Ascending aorta (tissue), 2 donors: ENCODE measurements around the gene SLA2. TPM values are rescaled to one million over a fixed set of nuclear protein-coding genes. Genes with fewer than 3 reads are reported as not detected.

Experiments used
- DNase-seq, 2 donors: peaks; one replicate each; pipeline ENCODE4 v3.0.0-alpha.2; 2019; ENCODE audit warnings: low spot score in 2 of 2
- H3K27ac ChIP-seq, 2 donors: fragments of 200-600 bp; sonication (generic); one replicate each; pipeline ENCODE4 v1.5.1; 2016 to 2017; ENCODE audit warnings: mild to moderate bottlenecking in 1 of 2
- H3K27me3 ChIP-seq: fragments of 200-600 bp; sonication (generic); one replicate; pipeline ENCODE4 v1.5.1; 2017
- H3K36me3 ChIP-seq, 2 donors: fragments of 200-600 bp; sonication (generic); one replicate each; pipeline ENCODE4 v1.5.1; 2016
- H3K4me1 ChIP-seq, 2 donors: fragments of 200-600 bp; sonication (generic); one replicate each; pipeline ENCODE4 v1.5.1; 2016 to 2017; ENCODE audit warnings: mild to moderate bottlenecking in 1 of 2
- H3K4me3 ChIP-seq, 2 donors: fragments of 200-600 bp; sonication (generic); one replicate each; pipeline ENCODE4 v1.5.1; 2016 to 2017; ENCODE audit warnings: mild to moderate bottlenecking in 1 of 2
- H3K9me3 ChIP-seq, 2 donors: fragments of 200-600 bp; sonication (generic); one replicate each; pipeline ENCODE4 v1.5.1; 2016
- intact Hi-C: fragments of 100-400 bp; cut with DNase I; formaldehyde crosslinking; loops from one replicate; pipeline ENCODE4 v1.15.1; 2023
- total RNA-seq: library from RNA; depleted of rRNA; stranded (reverse); fragments of >200 nt; gene quantifications from one replicate; pipeline ENCODE4 v1.1.0, GENCODE V29; 2016
- TF ChIP-seq, protein P1 (sequence below), 3 experiments: fragments of 200-600 bp in 2 of 3; fragments of 450-650 bp in 1 of 3; sonication (generic) in 2 of 3; IDR thresholded peaks; one replicate each; pipeline ENCODE4 v1.5.1; 2016 to 2019; ENCODE audit warnings: antibody characterized with exemption in 3 of 3, mild to moderate bottlenecking in 1 of 3, moderate library complexity in 1 of 3

SLA2 gene
- total RNA-seq, 1 donor from 2014 or later, result not detected

DNA sequence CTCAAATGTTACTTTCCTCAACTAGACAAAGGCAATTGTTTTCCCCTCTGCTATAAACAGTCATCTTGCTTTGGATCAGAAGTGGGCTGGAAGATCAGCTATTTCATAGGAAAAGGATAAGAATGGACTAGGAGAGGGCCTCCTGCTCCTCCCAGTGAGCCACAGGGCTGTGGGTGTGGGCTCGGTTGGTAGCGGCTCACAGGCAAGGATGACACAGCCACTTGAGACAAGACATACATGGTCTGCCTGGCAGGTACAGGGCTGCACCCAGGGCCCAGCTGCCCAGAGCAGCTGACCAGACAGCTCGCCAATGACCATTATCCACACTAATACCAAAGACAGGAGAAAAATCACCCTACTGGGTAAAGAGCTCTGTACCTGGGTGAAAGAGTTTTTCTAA is 9.0 kb upstream of the SLA2 start:
- H3K4me1 ChIP-seq, result no peaks in the 10 kb centered on the region
- TF ChIP-seq, protein P1, sequence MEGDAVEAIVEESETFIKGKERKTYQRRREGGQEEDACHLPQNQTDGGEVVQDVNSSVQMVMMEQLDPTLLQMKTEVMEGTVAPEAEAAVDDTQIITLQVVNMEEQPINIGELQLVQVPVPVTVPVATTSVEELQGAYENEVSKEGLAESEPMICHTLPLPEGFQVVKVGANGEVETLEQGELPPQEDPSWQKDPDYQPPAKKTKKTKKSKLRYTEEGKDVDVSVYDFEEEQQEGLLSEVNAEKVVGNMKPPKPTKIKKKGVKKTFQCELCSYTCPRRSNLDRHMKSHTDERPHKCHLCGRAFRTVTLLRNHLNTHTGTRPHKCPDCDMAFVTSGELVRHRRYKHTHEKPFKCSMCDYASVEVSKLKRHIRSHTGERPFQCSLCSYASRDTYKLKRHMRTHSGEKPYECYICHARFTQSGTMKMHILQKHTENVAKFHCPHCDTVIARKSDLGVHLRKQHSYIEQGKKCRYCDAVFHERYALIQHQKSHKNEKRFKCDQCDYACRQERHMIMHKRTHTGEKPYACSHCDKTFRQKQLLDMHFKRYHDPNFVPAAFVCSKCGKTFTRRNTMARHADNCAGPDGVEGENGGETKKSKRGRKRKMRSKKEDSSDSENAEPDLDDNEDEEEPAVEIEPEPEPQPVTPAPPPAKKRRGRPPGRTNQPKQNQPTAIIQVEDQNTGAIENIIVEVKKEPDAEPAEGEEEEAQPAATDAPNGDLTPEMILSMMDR (IDR thresholded peaks at IDR 0.05), result no peak
- H3K27ac ChIP-seq, result no peak overlapping the region
- intact Hi-C loops, result no loop called here
- peaks cover 21 to 82% of the 10 kb centered on the region in 2 donors for H3K36me3 ChIP-seq
- no peak for DNase-seq
- no peak overlapping the region for H3K4me3 ChIP-seq
- no peaks in the 10 kb centered on the region for H3K27me3 ChIP-seq
- no peaks in the 10 kb centered on the region for H3K9me3 ChIP-seq

DNA sequence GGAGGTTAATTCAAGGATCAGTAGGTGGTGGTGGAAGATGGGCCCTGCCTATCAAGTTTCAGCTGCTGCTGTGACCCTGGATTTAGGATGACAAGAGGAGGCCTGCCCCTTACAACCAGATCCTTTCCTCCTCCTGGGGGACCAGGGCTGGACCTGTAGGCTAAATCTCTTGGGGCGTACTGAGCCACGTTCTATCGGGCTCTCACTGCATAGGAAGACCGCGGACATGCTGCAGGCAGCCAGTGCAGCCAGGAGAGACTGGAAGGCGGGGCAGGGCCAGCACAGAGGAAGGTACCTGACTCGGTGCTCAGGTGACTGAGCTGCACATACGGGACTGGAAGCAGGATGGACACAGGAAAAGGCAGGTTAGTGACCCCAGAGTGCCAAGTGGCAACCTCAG is 8.5 kb upstream of the SLA2 start:
- Histone ChIP-seq H3K4me3 (no peak overlapping the region), H3K36me3 (peaks cover 18 to 77% of the 10 kb centered on the region in 2 donors), H3K27me3 (no peaks in the 10 kb centered on the region), H3K4me1 (no peaks in the 10 kb centered on the region), H3K9me3 (no peaks in the 10 kb centered on the region), H3K27ac (no peak overlapping the region)
- DNase-seq, result no peak
- TF ChIP-seq, protein P1 (IDR thresholded peaks at IDR 0.05), result no peak
- intact Hi-C loops, result no loop called here

DNA sequence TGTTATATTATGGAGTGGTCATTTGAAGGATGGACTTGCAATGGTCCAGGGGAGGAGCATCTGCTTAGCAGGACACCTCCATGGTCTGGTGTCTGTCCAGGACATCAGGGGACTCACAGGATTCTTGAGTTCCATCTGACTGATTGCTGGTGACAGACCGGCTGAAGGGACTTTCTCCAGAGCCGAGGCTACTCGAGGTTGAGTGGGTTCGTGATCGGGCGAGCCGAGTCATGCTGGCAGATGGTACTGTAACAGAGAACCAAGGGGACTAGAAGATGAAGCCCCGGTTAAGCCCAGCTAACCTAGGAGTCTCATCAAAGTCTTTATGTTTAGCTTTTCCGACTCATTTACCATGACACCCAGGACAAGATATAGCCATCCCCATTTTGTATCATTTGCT is 7.5 kb upstream of the SLA2 start:
- intact Hi-C loops, result no loop called here
- Histone ChIP-seq H3K9me3 (no peaks in the 10 kb centered on the region), H3K27ac (no peak overlapping the region), H3K4me3 (no peak overlapping the region), H3K27me3 (no peaks in the 10 kb centered on the region), H3K4me1 (no peaks in the 10 kb centered on the region), H3K36me3 (peaks cover 18 to 67% of the 10 kb centered on the region in 2 donors)
- TF ChIP-seq, protein P1 (IDR thresholded peaks at IDR 0.05), result no peak
- DNase-seq, result no peak

DNA sequence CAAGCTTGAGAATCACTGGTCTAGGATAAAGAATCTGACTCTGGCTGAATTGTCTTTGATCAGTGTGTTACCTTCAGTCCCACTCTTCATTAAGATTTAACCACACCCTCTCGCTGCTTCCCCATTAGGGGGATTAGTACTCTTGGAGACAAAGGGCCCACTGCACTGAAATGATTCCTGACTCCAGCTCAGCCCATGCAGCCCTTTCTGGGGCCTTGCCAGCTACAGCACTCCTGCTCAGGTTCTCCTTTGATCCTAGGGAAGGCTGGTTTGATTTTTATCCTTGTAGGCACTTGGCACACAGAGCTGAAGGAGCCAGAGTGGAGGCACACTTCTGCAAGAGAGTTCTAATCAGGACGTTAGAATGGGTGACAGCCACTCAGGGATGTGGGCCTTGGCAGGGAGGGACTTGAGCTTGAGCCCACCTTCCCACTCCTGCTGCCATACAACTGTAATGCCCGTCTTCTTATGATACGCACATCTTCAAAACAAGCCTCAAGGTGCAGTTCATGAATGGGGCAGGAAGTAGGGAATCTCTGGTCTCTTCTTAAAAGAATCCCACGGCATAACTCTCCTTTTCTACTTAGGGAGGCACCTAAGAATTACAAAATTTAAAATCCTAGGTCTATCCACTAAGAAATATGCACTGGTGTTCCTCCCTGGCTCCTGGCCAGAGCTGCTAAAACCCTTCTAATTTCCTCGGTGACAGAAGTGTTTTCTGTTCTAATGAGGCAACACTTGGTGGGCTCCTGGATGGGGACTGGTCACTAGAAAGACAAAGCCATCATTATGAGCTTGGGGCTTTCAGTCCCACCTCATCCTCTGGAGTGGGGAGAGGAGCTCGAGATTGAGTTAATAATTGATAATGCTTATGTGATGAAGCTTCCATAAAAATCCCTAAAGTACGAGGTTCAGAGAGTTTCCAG is 1.5 kb upstream of the SLA2 start:
- no peaks in the 10 kb centered on the region for H3K9me3 ChIP-seq
- no peaks in the 10 kb centered on the region for H3K27me3 ChIP-seq
- no peaks in the 10 kb centered on the region for H3K4me1 ChIP-seq
- no peak overlapping the region for H3K4me3 ChIP-seq
- TF ChIP-seq, protein P1 (IDR thresholded peaks at IDR 0.05), result no peak
- H3K27ac ChIP-seq, result no peak overlapping the region
- DNase-seq, result no peak
- intact Hi-C loops, result no loop called here
- peaks cover 5 to 13% of the 10 kb centered on the region in 2 donors for H3K36me3 ChIP-seq

DNA sequence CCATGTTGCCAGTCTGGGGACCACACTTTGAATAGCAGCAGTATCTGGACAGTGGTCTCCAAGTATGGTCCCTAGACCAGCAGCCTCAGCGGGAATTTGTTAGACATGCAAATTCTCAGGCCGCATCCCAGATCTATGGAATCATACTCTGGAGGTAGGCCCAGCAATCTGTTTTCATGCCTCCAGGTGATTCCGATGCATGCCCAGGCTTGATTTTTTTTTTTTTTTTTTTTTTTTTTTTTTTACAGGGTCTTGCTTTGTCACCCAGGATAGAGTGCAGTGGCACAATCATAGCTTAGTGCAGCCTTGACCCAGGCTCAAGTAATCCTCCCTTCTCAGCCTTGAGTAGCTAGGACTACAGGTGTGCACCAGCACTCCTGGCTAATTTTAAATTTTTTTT is 682 bp upstream of the SLA2 start:
- Histone ChIP-seq H3K9me3 (no peaks in the 10 kb centered on the region), H3K4me3 (no peak overlapping the region), H3K4me1 (no peaks in the 10 kb centered on the region), H3K27me3 (no peaks in the 10 kb centered on the region), H3K36me3 (peaks cover 2 to 8% of the 10 kb centered on the region in 2 donors), H3K27ac (no peak overlapping the region)
- intact Hi-C loops, result no loop called here
- no peak for DNase-seq
- TF ChIP-seq, protein P1 (IDR thresholded peaks at IDR 0.05), result no peak
